Measurements from ENCODE around the gene FMOD.

The FMOD gene

GRCh38 chr1:203295796-203296195, 55.1 kb downstream of the FMOD start:
- CTCF ChIA-PET = interaction anchor here (0.9 to 23.0 kb wide), 9 partner anchors 9 to 44 kb away, joined by 3 to 291 read pairs (median 10); partner anchors contain the start of gene BTG2
- POLR2A ChIA-PET = interaction anchor here (0.6 to 2.5 kb wide), 3 partner anchors 10 to 237 kb away, joined by 3 to 8 read pairs (median 4); partner anchors contain the start of gene BTG2

DNA sequence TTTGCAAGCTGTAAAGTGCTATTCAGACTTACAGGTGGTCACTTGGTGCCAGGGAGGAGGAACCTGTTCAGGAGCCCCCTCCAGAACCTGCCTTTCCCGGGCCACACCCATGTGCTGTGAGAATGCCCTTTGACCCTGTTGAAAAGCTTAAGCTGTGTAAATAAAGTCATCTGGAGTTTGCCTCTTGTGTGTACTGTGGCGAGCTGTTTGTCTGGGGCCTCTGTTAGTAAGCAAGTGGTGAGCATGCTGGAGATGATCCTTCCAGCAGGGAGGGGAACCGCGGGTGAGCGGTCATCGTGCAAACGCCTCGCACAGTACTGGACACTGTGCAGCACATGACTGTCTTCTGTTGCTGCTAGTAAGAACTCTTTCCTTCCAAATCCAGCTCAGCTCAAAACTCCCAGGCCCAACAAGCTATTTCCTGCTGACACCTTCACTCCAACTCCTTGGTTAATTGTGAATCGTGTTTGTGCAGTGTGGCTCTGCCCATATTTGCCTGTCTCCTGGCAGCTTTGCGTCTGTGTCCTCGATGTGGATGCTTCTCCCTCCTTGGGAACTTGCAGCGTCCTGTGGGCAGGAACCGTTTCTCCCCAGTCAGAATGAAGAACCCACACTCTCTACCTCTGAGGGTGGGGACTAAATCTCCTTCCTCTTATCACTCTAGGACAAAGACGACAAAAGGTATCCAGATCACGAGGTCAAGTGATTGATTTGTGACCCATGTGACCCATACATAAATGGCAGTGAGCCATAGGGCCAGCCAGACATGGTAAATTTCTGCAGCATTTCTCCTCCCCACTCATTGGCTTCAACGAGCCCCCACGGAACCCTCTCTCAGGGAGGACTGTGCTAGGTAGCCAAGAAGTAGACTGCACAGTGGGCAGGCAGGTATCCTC, 59.5 kb downstream of the FMOD start:
- ChIA-PET POLR2A (interaction anchor here (1.0 to 14.5 kb wide), 3 partner anchors 8 to 29 kb away, joined by 4 to 215 read pairs (median 15); partner anchors contain the start of gene BTG2), CTCF (interaction anchor here (0.9 to 23.0 kb wide), 8 partner anchors 8 to 48 kb away, joined by 3 to 291 read pairs (median 14); partner anchors contain the start of gene BTG2)
- no peak for TF ChIP-seq CTCF (IDR thresholded peaks at IDR 0.05; ENCODE audit: control extremely low read depth, extremely low read depth, low read depth, missing control alignments)
- no peak for DNase-seq (ENCODE audit: extremely low spot score)

More at GRCh38 chr1:203295796-203296195, 55.1 kb downstream of the FMOD start:
- no peak for TF ChIP-seq CTCF (IDR thresholded peaks at IDR 0.05; ENCODE audit: control extremely low read depth, extremely low read depth, low read depth, missing control alignments)
- DNase-seq (ENCODE audit: extremely low spot score) = no peak
